ENCODE results near the gene FOXE1. TPM values are rescaled to one million over a fixed set of nuclear protein-coding genes. Genes with fewer than 3 reads are reported as not detected.

Gene FOXE1
- total RNA-seq, 2 experiments from 2014 or later = 0.10 TPM

- Mint-ChIP-seq H3K4me3 (peak overlapping the region; percentile 74), H3K4me1 (ENCODE audit: low read depth) (peaks cover 77% of the 10 kb centered on the region), H3K27me3 (ENCODE audit: low read depth) (no peaks in the 10 kb centered on the region), H3K36me3 (ENCODE audit: low read depth) (peaks cover 15% of the 10 kb centered on the region), H3K9me3 (no peaks in the 10 kb centered on the region), H3K27ac (peak overlapping the region; percentile 83)
- intact Hi-C loops (cut with micrococcal nuclease) = loop anchor here (2.0 to 5.0 kb wide), 4 partner anchors 47 to 353 kb away; partner anchors contain the start of genes NCBP1, TBC1D2 and TSTD2
- CTCF ChIA-PET = interaction anchor here (0.6 to 12.9 kb wide), 5 partner anchors 9 to 361 kb away, joined by 3 to 170 read pairs (median 6); partner anchors contain the start of gene TRMO
- DNase-seq = peak; percentile 80
Observed at GRCh38 chr9:97904725-97905124, 51.7 kb downstream of the FOXE1 start.

- intact Hi-C loops (cut with micrococcal nuclease) = loop anchor here (2.0 to 5.0 kb wide), 2 partner anchors 272 to 352 kb away; partner anchors contain the start of genes NCBP1, TBC1D2 and TSTD2
- H3K9me3 Mint-ChIP-seq = no peaks in the 10 kb centered on the region
Observed at GRCh38 chr9:97905228-97905627, 52.2 kb downstream of the FOXE1 start.

More at GRCh38 chr9:97905228-97905627, 52.2 kb downstream of the FOXE1 start:
- peak; percentile 53 for DNase-seq
- H3K27me3 Mint-ChIP-seq (ENCODE audit: low read depth) = no peaks in the 10 kb centered on the region
- CTCF ChIA-PET = interaction anchor here (0.8 to 12.9 kb wide), 5 partner anchors 9 to 209 kb away, joined by 3 to 170 read pairs (median 6); partner anchors contain the start of gene TRMO
- peak overlapping the region; percentile 74 for H3K4me3 Mint-ChIP-seq
- H3K4me1 Mint-ChIP-seq (ENCODE audit: low read depth) = peaks cover 75% of the 10 kb centered on the region
- peak overlapping the region; percentile 83 for H3K27ac Mint-ChIP-seq
- H3K36me3 Mint-ChIP-seq (ENCODE audit: low read depth) = peaks cover 15% of the 10 kb centered on the region

Other genes with a start within 250 kb of the FOXE1 start
- 10 to 100 TPM; 11.1 to 12.4 TPM for gene TSTD2, start 219.9 kb upstream of the FOXE1 start, total RNA-seq
- gene NCBP1, start 219.4 kb upstream of the FOXE1 start, total RNA-seq = 10 to 100 TPM; 32.4 to 33.9 TPM
- 1 to 10 TPM; 5.8 to 6.0 TPM for gene XPA, start 155.9 kb upstream of the FOXE1 start, total RNA-seq
- gene TRMO, start 69.3 kb downstream of the FOXE1 start, total RNA-seq = 10 to 100 TPM; 10.7 to 10.8 TPM
- gene HEMGN, start 84.9 kb downstream of the FOXE1 start, total RNA-seq = 1 to 10 TPM; 1.8 to 1.9 TPM
- 100 to 1,000 TPM; 412 to 414 TPM for gene ANP32B, start 130.1 kb downstream of the FOXE1 start, total RNA-seq
- 10 to 100 TPM; 46.1 to 51.0 TPM for gene NANS, start 203.5 kb downstream of the FOXE1 start, total RNA-seq

Data from activated naive CD4-positive, alpha-beta T cell treated with anti-CD3 and anti-CD28 coated beads for 36 hours (primary cell).